Spleen (tissue), 7 donors: Measurements from ENCODE around the gene SPATA19.

ENCODE experiments used
- CTCF ChIP-seq, 11 experiments: fragments of 200-600 bp in 7 of 11; fragments of 450-650 bp in 4 of 11; sonication (generic) in 4 of 11; IDR thresholded peaks in 8 of 11; conservative IDR thresholded peaks in 3 of 11; 1 replicate in 7 of 11; 2 replicates in 4 of 11; pipeline versions ENCODE4 v1.4.0 to v1.8.0; 2016 to 2021; ENCODE audit warnings: antibody characterized with exemption in 11 of 11, inconsistent platforms in 4 of 11, mild to moderate bottlenecking in 1 of 11
- POLR2A ChIP-seq, 3 donors: fragments of 450-650 bp; IDR thresholded peaks; one replicate each; pipeline ENCODE4 v1.5.1; 2017; ENCODE audit warnings: antibody characterized with exemption in 3 of 3, mild to moderate bottlenecking in 1 of 3
- POLR2AphosphoS5 ChIP-seq, 3 donors: sonication (generic); formaldehyde crosslinking; IDR thresholded peaks; one replicate each; pipeline ENCODE4 v1.5.1; 2017; ENCODE audit warnings: antibody characterized with exemption in 3 of 3
- donor health status: DM: no; HTN: no; CAD: no; lungs with moderate emphysema.
- donor health status: DM: no; HTN: no; CAD: no.
- donor health status: DM: no; HTN: no; CAD: no.

DNA sequence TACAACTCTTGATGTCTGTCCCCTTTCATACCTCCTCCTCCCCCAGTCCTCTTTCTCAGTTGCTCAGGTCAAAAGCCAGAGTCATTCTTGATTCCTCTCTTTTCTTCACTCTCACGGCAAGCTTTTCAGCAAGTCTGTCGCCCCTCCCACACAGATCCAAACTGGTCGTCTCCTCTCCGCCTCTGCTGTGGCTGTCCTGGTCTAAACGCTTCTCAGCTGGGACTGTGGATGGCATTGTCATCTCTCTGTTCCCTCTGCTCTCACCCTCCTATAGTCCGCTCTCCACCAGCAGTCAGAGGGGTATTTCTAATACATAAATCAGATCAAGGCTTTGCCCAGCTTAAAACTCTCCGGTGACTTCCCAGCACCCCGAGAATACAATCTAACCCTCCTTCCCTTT, 46.8 kb upstream of the SPATA19 start:
- TF ChIP-seq CTCF (IDR thresholded peaks at IDR 0.05 in 8 of 11, conservative IDR thresholded peaks at IDR 0.05 in 3 of 11) (no peak), POLR2A (IDR thresholded peaks at IDR 0.05) (no peak), POLR2AphosphoS5 (IDR thresholded peaks at IDR 0.05) (no peak)
